WTC11 (cell line): Measurements from ENCODE around the gene ZNF512B. TPM values are rescaled to one million over a fixed set of nuclear protein-coding genes. Genes with fewer than 3 reads are reported as not detected.

Experiments
- ELF4 ChIP-seq: sonication (generic); formaldehyde crosslinking; IDR thresholded peaks from 2 replicates; pipeline ENCODE4 v1.8.1; 2022; ENCODE audit warnings: low read depth, mild to moderate bottlenecking, moderate library complexity, missing genetic modification reagents
- EMX1 ChIP-seq: fragments of 250-450 bp; sonication (Bioruptor Pico); IDR thresholded peaks from 2 replicates; pipeline ENCODE4 v1.8.0; 2021; ENCODE audit warnings: mild to moderate bottlenecking
- FOXK1 ChIP-seq: sonication (generic); formaldehyde crosslinking; IDR thresholded peaks from 2 replicates; pipeline ENCODE4 v1.8.0; 2022; ENCODE audit warnings: mild to moderate bottlenecking, moderate library complexity, missing genetic modification reagents
- GABPB1 ChIP-seq: sonication (generic); formaldehyde crosslinking; IDR thresholded peaks from 2 replicates; pipeline ENCODE4 v1.8.1; 2023; ENCODE audit warnings: mild to moderate bottlenecking, missing genetic modification reagents
- GRHL2 ChIP-seq: fragments of 250-450 bp; sonication (Bioruptor Pico); IDR thresholded peaks from 2 replicates; pipeline ENCODE4 v1.8.0; 2022; ENCODE audit warnings: mild to moderate bottlenecking, moderate library complexity; ENCODE audit not compliant: insufficient replicate concordance, severe bottlenecking
- GTF2I ChIP-seq: fragments of 250-450 bp; sonication (Bioruptor Pico); conservative IDR thresholded peaks from 2 replicates; pipeline ENCODE4 v1.4.0; 2021; ENCODE audit warnings: mild to moderate bottlenecking
- IRF2 ChIP-seq: sonication (generic); formaldehyde crosslinking; IDR thresholded peaks from 2 replicates; pipeline ENCODE4 v1.8.0; 2022; ENCODE audit warnings: low read depth, missing genetic modification reagents, borderline replicate concordance
- NR1H2 ChIP-seq: sonication (generic); formaldehyde crosslinking; IDR thresholded peaks from 2 replicates; pipeline ENCODE4 v1.9.0; 2021; ENCODE audit warnings: mild to moderate bottlenecking, moderate library complexity, missing genetic modification reagents
- SMAD3 ChIP-seq: sonication (generic); formaldehyde crosslinking; IDR thresholded peaks from 2 replicates; pipeline ENCODE4 v1.8.0; 2022; ENCODE audit warnings: missing genetic modification reagents, mild to moderate bottlenecking, borderline replicate concordance
- TP53 ChIP-seq: sonication (generic); formaldehyde crosslinking; IDR thresholded peaks from 2 replicates; pipeline ENCODE4 v1.8.1; 2023; ENCODE audit warnings: mild to moderate bottlenecking, missing genetic modification reagents
- ZNF232 ChIP-seq: sonication (generic); formaldehyde crosslinking; IDR thresholded peaks from 2 replicates; pipeline ENCODE4 v1.8.0; 2022; ENCODE audit warnings: mild to moderate bottlenecking, missing genetic modification reagents
- ZNF396 ChIP-seq: fragments of 250-450 bp; sonication (Bioruptor Pico); IDR thresholded peaks from 2 replicates; pipeline ENCODE4 v1.8.0; 2021; ENCODE audit warnings: mild to moderate bottlenecking, moderate library complexity, borderline replicate concordance
- total RNA-seq: library from RNA; stranded (reverse); gene quantifications from 3 replicates; pipeline ENCODE4 v1.2.3, GENCODE V29; 2021
- TF ChIP-seq, protein P1 (sequence below): fragments of 250-450 bp; sonication (Bioruptor Pico); IDR thresholded peaks from 2 replicates; pipeline ENCODE4 v1.9.0; 2021; ENCODE audit warnings: mild to moderate bottlenecking, borderline replicate concordance
- TF ChIP-seq, protein P2 (sequence below): fragments of 250-450 bp; sonication (Bioruptor Pico); IDR thresholded peaks from 2 replicates; pipeline ENCODE4 v2.1.2; 2022; ENCODE audit warnings: mild to moderate bottlenecking, moderate library complexity
- TF ChIP-seq, protein P3 (sequence below): sonication (generic); formaldehyde crosslinking; IDR thresholded peaks from 2 replicates; pipeline ENCODE4 v1.8.0; 2022; ENCODE audit warnings: mild to moderate bottlenecking, missing genetic modification reagents
- TF ChIP-seq, protein P4 (sequence below): fragments of 250-450 bp; sonication (Bioruptor Pico); IDR thresholded peaks from 2 replicates; pipeline ENCODE4 v1.8.0; 2021; ENCODE audit warnings: mild to moderate bottlenecking
- TF ChIP-seq, protein P5 (sequence below): sonication (generic); formaldehyde crosslinking; conservative IDR thresholded peaks from 2 replicates; pipeline ENCODE4 v1.8.1; 2023; ENCODE audit warnings: mild to moderate bottlenecking, low read depth, missing genetic modification reagents, moderate library complexity
- TF ChIP-seq, protein P6 (sequence below): sonication (generic); formaldehyde crosslinking; IDR thresholded peaks from 2 replicates; pipeline ENCODE4 v1.8.0; 2022; ENCODE audit warnings: mild to moderate bottlenecking, missing genetic modification reagents
- TF ChIP-seq, protein P7 (sequence below): sonication (generic); formaldehyde crosslinking; IDR thresholded peaks from 2 replicates; pipeline ENCODE4 v1.8.1; 2022; ENCODE audit warnings: low read depth, mild to moderate bottlenecking, moderate library complexity, missing genetic modification reagents, borderline replicate concordance
- TF ChIP-seq, protein P8 (sequence below): sonication (generic); formaldehyde crosslinking; IDR thresholded peaks from 2 replicates; pipeline ENCODE4 v1.8.0; 2023; ENCODE audit warnings: missing genetic modification reagents, mild to moderate bottlenecking, borderline replicate concordance

Gene ZNF512B
- total RNA-seq, 1 experiment from 2014 or later, result 23.3 TPM

DNA sequence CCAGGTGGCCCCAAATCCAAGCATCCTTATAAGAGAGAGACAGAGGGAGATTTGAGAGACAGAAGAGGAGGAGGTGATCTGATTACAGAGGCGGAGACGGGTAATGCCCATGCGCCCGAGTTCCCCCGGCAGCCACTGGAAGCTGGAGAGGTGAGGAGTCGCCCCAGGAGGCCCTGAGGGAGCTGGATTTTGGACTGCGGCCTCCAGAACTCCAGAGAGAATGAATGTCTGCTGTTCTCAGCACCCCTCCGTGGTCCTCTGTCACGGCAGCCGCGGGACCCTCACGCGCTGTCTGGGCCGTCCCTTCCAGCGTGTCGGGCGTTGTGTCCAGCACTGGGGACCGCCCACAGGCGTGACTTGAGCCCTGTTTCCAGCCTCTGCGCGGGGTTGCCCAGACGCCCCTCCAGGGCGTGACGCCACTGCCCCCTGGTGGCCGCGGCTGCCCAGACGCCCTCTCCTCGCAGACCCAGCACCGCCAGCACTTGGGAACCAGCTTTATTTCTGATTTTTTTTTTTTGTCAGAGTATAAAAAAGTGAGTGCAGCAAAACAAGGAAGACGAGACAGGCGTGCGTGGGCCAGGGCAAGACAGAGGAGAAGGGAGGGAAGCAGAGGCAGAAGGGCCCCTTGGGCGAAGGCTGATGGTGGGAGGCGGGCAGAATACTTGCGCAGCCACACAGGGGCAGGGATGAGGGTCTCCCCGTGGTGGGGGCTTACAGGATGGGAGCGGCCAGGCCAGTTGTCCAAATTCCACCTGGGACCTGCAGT is 4.1 kb upstream of the ZNF512B start (continued):
- TF ChIP-seq, protein P1, sequence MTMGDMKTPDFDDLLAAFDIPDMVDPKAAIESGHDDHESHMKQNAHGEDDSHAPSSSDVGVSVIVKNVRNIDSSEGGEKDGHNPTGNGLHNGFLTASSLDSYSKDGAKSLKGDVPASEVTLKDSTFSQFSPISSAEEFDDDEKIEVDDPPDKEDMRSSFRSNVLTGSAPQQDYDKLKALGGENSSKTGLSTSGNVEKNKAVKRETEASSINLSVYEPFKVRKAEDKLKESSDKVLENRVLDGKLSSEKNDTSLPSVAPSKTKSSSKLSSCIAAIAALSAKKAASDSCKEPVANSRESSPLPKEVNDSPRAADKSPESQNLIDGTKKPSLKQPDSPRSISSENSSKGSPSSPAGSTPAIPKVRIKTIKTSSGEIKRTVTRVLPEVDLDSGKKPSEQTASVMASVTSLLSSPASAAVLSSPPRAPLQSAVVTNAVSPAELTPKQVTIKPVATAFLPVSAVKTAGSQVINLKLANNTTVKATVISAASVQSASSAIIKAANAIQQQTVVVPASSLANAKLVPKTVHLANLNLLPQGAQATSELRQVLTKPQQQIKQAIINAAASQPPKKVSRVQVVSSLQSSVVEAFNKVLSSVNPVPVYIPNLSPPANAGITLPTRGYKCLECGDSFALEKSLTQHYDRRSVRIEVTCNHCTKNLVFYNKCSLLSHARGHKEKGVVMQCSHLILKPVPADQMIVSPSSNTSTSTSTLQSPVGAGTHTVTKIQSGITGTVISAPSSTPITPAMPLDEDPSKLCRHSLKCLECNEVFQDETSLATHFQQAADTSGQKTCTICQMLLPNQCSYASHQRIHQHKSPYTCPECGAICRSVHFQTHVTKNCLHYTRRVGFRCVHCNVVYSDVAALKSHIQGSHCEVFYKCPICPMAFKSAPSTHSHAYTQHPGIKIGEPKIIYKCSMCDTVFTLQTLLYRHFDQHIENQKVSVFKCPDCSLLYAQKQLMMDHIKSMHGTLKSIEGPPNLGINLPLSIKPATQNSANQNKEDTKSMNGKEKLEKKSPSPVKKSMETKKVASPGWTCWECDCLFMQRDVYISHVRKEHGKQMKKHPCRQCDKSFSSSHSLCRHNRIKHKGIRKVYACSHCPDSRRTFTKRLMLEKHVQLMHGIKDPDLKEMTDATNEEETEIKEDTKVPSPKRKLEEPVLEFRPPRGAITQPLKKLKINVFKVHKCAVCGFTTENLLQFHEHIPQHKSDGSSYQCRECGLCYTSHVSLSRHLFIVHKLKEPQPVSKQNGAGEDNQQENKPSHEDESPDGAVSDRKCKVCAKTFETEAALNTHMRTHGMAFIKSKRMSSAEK (CRISPR knock-in tag), result no peak
- TF ChIP-seq, protein P2, sequence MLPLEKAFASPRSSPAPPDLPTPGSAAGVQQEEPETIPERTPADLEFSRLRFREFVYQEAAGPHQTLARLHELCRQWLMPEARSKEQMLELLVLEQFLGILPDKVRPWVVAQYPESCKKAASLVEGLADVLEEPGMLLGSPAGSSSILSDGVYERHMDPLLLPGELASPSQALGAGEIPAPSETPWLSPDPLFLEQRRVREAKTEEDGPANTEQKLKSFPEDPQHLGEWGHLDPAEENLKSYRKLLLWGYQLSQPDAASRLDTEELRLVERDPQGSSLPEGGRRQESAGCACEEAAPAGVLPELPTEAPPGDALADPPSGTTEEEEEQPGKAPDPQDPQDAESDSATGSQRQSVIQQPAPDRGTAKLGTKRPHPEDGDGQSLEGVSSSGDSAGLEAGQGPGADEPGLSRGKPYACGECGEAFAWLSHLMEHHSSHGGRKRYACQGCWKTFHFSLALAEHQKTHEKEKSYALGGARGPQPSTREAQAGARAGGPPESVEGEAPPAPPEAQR (CRISPR knock-in tag), result no peak
- peak; percentile 56; the same call in 1 of the 2 replicates for TF ChIP-seq GABPB1
- TF ChIP-seq, protein P3, sequence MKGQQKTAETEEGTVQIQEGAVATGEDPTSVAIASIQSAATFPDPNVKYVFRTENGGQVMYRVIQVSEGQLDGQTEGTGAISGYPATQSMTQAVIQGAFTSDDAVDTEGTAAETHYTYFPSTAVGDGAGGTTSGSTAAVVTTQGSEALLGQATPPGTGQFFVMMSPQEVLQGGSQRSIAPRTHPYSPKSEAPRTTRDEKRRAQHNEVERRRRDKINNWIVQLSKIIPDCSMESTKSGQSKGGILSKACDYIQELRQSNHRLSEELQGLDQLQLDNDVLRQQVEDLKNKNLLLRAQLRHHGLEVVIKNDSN, result no peak
- TF ChIP-seq, protein P4, sequence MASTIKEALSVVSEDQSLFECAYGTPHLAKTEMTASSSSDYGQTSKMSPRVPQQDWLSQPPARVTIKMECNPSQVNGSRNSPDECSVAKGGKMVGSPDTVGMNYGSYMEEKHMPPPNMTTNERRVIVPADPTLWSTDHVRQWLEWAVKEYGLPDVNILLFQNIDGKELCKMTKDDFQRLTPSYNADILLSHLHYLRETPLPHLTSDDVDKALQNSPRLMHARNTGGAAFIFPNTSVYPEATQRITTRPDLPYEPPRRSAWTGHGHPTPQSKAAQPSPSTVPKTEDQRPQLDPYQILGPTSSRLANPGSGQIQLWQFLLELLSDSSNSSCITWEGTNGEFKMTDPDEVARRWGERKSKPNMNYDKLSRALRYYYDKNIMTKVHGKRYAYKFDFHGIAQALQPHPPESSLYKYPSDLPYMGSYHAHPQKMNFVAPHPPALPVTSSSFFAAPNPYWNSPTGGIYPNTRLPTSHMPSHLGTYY (CRISPR knock-in tag), result no peak
- TF ChIP-seq, protein P5, sequence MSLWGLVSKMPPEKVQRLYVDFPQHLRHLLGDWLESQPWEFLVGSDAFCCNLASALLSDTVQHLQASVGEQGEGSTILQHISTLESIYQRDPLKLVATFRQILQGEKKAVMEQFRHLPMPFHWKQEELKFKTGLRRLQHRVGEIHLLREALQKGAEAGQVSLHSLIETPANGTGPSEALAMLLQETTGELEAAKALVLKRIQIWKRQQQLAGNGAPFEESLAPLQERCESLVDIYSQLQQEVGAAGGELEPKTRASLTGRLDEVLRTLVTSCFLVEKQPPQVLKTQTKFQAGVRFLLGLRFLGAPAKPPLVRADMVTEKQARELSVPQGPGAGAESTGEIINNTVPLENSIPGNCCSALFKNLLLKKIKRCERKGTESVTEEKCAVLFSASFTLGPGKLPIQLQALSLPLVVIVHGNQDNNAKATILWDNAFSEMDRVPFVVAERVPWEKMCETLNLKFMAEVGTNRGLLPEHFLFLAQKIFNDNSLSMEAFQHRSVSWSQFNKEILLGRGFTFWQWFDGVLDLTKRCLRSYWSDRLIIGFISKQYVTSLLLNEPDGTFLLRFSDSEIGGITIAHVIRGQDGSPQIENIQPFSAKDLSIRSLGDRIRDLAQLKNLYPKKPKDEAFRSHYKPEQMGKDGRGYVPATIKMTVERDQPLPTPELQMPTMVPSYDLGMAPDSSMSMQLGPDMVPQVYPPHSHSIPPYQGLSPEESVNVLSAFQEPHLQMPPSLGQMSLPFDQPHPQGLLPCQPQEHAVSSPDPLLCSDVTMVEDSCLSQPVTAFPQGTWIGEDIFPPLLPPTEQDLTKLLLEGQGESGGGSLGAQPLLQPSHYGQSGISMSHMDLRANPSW, result no peak
- TF ChIP-seq, protein P6, sequence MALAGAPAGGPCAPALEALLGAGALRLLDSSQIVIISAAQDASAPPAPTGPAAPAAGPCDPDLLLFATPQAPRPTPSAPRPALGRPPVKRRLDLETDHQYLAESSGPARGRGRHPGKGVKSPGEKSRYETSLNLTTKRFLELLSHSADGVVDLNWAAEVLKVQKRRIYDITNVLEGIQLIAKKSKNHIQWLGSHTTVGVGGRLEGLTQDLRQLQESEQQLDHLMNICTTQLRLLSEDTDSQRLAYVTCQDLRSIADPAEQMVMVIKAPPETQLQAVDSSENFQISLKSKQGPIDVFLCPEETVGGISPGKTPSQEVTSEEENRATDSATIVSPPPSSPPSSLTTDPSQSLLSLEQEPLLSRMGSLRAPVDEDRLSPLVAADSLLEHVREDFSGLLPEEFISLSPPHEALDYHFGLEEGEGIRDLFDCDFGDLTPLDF (CRISPR knock-in tag), result no peak
- TF ChIP-seq EMX1 (CRISPR knock-in tag), result no peak
- no peak for TF ChIP-seq ELF4 (CRISPR knock-in tag)
- TF ChIP-seq FOXK1 (CRISPR knock-in tag), result peak; percentile 51
- no peak for TF ChIP-seq IRF2 (CRISPR knock-in tag)
- no peak for TF ChIP-seq NR1H2 (CRISPR knock-in tag)
- TF ChIP-seq TP53 (CRISPR knock-in tag), result no peak
- TF ChIP-seq, protein P7, sequence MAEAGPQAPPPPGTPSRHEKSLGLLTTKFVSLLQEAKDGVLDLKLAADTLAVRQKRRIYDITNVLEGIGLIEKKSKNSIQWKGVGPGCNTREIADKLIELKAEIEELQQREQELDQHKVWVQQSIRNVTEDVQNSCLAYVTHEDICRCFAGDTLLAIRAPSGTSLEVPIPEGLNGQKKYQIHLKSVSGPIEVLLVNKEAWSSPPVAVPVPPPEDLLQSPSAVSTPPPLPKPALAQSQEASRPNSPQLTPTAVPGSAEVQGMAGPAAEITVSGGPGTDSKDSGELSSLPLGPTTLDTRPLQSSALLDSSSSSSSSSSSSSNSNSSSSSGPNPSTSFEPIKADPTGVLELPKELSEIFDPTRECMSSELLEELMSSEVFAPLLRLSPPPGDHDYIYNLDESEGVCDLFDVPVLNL (CRISPR knock-in tag), result no peak
- TF ChIP-seq ZNF396 (CRISPR knock-in tag), result no peak
- 0 out of 2 replicates have a peak, but pooled peaks have one; percentile 20 for TF ChIP-seq SMAD3
- TF ChIP-seq, protein P8, sequence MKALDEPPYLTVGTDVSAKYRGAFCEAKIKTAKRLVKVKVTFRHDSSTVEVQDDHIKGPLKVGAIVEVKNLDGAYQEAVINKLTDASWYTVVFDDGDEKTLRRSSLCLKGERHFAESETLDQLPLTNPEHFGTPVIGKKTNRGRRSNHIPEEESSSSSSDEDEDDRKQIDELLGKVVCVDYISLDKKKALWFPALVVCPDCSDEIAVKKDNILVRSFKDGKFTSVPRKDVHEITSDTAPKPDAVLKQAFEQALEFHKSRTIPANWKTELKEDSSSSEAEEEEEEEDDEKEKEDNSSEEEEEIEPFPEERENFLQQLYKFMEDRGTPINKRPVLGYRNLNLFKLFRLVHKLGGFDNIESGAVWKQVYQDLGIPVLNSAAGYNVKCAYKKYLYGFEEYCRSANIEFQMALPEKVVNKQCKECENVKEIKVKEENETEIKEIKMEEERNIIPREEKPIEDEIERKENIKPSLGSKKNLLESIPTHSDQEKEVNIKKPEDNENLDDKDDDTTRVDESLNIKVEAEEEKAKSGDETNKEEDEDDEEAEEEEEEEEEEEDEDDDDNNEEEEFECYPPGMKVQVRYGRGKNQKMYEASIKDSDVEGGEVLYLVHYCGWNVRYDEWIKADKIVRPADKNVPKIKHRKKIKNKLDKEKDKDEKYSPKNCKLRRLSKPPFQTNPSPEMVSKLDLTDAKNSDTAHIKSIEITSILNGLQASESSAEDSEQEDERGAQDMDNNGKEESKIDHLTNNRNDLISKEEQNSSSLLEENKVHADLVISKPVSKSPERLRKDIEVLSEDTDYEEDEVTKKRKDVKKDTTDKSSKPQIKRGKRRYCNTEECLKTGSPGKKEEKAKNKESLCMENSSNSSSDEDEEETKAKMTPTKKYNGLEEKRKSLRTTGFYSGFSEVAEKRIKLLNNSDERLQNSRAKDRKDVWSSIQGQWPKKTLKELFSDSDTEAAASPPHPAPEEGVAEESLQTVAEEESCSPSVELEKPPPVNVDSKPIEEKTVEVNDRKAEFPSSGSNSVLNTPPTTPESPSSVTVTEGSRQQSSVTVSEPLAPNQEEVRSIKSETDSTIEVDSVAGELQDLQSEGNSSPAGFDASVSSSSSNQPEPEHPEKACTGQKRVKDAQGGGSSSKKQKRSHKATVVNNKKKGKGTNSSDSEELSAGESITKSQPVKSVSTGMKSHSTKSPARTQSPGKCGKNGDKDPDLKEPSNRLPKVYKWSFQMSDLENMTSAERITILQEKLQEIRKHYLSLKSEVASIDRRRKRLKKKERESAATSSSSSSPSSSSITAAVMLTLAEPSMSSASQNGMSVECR (CRISPR knock-in tag), result peak; percentile 84
- no peak for TF ChIP-seq GTF2I (CRISPR knock-in tag)
- TF ChIP-seq ZNF232 (CRISPR knock-in tag), result peak; percentile 30; the same call in 1 of the 2 replicates
- no peak for TF ChIP-seq GRHL2 (CRISPR knock-in tag)
